ENCODE results near the gene IPO9. TPM values are rescaled to one million over a fixed set of nuclear protein-coding genes. Genes with fewer than 3 reads are reported as not detected.

Gene IPO9
- total RNA-seq, 1 donor from 2014 or later: 47.1 TPM

DNA sequence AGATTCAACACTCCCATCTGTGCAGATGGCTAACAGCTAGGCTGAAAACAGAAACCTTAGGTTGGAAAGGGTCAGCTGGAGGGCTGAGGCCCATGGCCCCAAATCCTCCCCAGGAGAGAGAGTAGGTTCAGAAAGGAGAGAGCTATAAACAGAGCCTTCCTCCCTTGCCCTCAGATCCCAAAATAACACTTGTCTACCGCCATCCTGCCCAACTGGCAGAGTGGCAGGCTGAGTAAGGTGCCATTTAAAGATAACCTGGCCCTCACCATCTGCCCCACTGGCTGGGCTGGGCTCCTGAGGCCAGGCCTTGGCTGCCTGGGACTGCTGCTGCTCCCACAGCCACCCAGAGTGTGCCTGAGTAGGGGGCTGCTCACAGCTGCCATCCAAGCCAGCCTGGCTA lies 55.5 kb downstream of the IPO9 start:
- Mint-ChIP-seq H3K4me3 (ENCODE audit: unreplicated experiment) (no peak overlapping the region), H3K9me3 (ENCODE audit: low read depth) (no peaks in the 10 kb centered on the region), H3K27me3 (ENCODE audit: low read depth) (no peaks in the 10 kb centered on the region), H3K36me3 (ENCODE audit: low read depth) (no peaks in the 10 kb centered on the region), H3K4me1 (ENCODE audit: low read depth) (peaks cover 53% of the 10 kb centered on the region), H3K27ac (ENCODE audit: unreplicated experiment) (no peak overlapping the region)
- DNase-seq (ENCODE audit: low spot score): no peak
- TF ChIP-seq, protein P1, sequence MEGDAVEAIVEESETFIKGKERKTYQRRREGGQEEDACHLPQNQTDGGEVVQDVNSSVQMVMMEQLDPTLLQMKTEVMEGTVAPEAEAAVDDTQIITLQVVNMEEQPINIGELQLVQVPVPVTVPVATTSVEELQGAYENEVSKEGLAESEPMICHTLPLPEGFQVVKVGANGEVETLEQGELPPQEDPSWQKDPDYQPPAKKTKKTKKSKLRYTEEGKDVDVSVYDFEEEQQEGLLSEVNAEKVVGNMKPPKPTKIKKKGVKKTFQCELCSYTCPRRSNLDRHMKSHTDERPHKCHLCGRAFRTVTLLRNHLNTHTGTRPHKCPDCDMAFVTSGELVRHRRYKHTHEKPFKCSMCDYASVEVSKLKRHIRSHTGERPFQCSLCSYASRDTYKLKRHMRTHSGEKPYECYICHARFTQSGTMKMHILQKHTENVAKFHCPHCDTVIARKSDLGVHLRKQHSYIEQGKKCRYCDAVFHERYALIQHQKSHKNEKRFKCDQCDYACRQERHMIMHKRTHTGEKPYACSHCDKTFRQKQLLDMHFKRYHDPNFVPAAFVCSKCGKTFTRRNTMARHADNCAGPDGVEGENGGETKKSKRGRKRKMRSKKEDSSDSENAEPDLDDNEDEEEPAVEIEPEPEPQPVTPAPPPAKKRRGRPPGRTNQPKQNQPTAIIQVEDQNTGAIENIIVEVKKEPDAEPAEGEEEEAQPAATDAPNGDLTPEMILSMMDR (IDR thresholded peaks at IDR 0.05): no peak

DNA sequence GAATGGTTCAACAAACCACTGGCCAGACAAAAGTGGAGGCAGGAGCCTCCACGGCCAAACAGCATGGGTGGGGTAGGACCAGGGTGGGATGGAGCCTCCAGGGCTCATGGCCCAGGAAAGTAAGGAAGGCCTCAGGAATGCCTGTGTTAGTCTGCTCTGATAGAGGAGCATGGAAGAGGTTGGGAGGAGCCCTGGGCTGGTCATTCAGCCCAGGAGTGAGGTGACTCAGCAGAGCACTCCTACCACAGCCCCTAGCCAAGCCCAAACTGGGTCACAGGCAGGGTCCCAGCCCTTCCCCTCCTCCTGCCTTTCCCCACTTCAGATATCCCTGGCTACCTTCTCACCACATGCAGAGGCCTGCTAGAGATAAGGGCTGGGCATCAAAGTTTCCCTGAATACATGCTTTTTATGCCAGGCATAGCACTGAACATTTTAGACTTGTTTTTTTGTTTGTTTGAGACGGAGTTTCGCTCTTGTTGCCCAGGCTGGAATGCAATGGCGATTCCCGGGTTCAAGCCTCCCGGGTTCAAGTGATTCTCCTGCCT lies 56.6 kb downstream of the IPO9 start:
- Mint-ChIP-seq H3K36me3 (ENCODE audit: low read depth) (no peaks in the 10 kb centered on the region), H3K27ac (ENCODE audit: unreplicated experiment) (peak overlapping the region; percentile 63), H3K9me3 (ENCODE audit: low read depth) (no peaks in the 10 kb centered on the region), H3K27me3 (ENCODE audit: low read depth) (no peaks in the 10 kb centered on the region), H3K4me3 (ENCODE audit: unreplicated experiment) (no peak overlapping the region), H3K4me1 (ENCODE audit: low read depth) (peaks cover 60% of the 10 kb centered on the region)
- TF ChIP-seq, protein P1 (IDR thresholded peaks at IDR 0.05): no peak
- DNase-seq (ENCODE audit: low spot score): no peak

DNA sequence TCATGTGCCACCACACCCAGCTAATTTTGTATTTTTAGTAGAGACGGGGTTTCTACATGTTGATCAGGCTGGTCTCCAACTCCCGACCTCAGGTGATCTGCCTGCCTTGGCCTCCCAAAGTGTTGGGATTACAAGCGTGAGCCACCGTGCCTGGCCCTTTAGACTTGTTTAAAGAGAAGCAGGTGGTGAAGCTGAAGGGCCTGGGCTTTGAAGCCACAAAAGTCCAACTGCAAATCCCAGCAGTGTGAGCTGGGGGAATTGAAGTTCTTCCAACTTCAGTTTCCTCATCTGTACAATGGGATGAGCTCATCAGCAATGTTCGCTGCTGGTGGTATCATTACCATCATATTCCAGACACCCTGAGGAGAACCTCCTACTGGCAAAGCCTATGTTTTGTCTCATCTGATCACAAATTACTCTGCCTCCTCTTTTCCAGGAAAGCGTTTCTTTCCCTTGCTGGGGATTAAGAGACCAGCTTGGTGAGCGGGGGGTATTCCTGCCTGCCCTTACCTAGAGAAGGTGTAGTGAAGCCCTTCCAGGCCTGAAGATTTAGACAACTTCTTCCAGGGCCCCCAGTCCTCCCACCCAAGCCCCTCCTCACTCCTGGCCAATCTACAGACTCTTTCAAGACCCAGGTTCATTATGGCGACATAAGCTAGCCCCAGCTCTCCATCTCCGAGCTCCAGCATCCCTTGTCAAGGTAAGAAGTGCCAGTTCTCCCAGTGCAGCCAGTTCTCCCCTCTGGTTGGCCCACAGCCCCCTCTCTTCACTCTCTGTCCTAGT lies 57.3 kb downstream of the IPO9 start:
- DNase-seq (ENCODE audit: low spot score): no peak
- H3K27ac Mint-ChIP-seq (ENCODE audit: unreplicated experiment): peak overlapping the region; percentile 53

DNA sequence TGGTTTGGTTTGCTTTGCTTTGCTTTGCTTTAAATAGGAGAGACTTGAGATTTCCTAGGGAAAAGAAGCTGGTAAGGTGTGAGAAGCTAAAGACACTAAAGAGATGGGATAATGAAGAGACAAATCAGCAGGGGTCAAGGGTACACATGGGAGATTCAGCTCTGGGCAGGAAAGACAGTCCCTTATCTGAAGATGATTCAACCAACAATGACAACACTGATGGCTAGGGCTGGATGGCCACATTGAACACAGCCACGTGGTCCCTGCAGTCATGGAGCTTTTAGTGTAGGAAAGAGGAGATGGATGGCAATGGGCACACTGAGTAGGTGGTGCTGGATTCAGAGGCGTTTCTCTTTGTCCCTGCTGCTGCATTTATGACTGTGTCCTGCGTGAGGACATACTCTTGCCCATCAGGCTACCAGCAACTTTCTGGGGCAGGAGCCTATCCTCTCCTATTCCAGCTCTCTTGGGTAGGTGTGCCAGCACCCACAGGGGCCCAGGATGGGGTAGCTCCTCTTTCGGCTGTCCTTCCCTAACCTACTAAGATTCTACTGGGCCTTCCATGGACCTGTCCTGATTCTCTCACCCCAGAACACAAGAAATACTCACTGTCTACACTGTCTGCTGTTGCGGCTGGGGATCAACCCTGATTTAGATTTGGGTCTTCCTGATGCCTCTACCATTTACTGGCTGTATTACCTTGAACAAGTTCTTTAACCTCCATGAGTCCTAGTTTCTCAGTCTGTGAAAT lies 58.3 kb downstream of the IPO9 start:
- DNase-seq (ENCODE audit: low spot score): no peak
- no peaks in the 10 kb centered on the region for H3K36me3 Mint-ChIP-seq (ENCODE audit: low read depth)
- no peaks in the 10 kb centered on the region for H3K27me3 Mint-ChIP-seq (ENCODE audit: low read depth)
- peaks cover 61% of the 10 kb centered on the region for H3K4me1 Mint-ChIP-seq (ENCODE audit: low read depth)
- H3K4me3 Mint-ChIP-seq (ENCODE audit: unreplicated experiment): no peak overlapping the region
- TF ChIP-seq, protein P1 (IDR thresholded peaks at IDR 0.05): no peak
- no peaks in the 10 kb centered on the region for H3K9me3 Mint-ChIP-seq (ENCODE audit: low read depth)
- no peak overlapping the region for H3K27ac Mint-ChIP-seq (ENCODE audit: unreplicated experiment)

More for the DNA sequence above, 57.3 kb downstream of the IPO9 start:
- TF ChIP-seq, protein P1 (IDR thresholded peaks at IDR 0.05): no peak
- Mint-ChIP-seq H3K4me3 (ENCODE audit: unreplicated experiment) (no peak overlapping the region), H3K4me1 (ENCODE audit: low read depth) (peaks cover 60% of the 10 kb centered on the region), H3K9me3 (ENCODE audit: low read depth) (no peaks in the 10 kb centered on the region), H3K36me3 (ENCODE audit: low read depth) (no peaks in the 10 kb centered on the region), H3K27me3 (ENCODE audit: low read depth) (no peaks in the 10 kb centered on the region)
